NCI-H2227 treated with DMSO at 0.1 percent for 48 hours (cell line): ENCODE data around the gene PI4KA.
"Not testable (repeated sequence)": the region's sequence is repeated elsewhere in the genome, so short reads cannot be mapped to it uniquely, and the experiment has no call there.

Experiments
- DNase-seq: peaks from one replicate; lab custom pipeline; 2025; lab: John Stamatoyannopoulos, UW

PI4KA gene

GRCh38 chr22:20847318-20847822 lies 11.2 kb downstream of the PI4KA start:
- DNase-seq: no peak

- no peak for DNase-seq
Observed at GRCh38 chr22:20844055-20845037, 14.3 kb downstream of the PI4KA start.

GRCh38 chr22:20843501-20843900 lies 15.1 kb downstream of the PI4KA start:
- no peak for DNase-seq

- no peak for DNase-seq
Observed at GRCh38 chr22:20840646-20841371, 17.8 kb downstream of the PI4KA start.

- no peak for DNase-seq
Observed at GRCh38 chr22:20839837-20840645, 18.6 kb downstream of the PI4KA start.

- DNase-seq: not testable (repeated sequence)
Observed at GRCh38 chr22:20839354-20839753, 19.3 kb downstream of the PI4KA start.

- DNase-seq: no peak
Observed at GRCh38 chr22:20836987-20837823, 21.4 kb downstream of the PI4KA start.

- DNase-seq: no peak
Observed at GRCh38 chr22:20834725-20835124, 23.9 kb downstream of the PI4KA start.

GRCh38 chr22:20834206-20834605 lies 24.4 kb downstream of the PI4KA start:
- DNase-seq: no peak

- DNase-seq: no peak
Observed at GRCh38 chr22:20833225-20833665, 25.4 kb downstream of the PI4KA start.

GRCh38 chr22:20829491-20830134 lies 29.0 kb downstream of the PI4KA start:
- no peak for DNase-seq

GRCh38 chr22:20826373-20827152 lies 32.0 kb downstream of the PI4KA start:
- DNase-seq: not testable (repeated sequence)

GRCh38 chr22:20825624-20826023 lies 33.0 kb downstream of the PI4KA start:
- DNase-seq: no peak

GRCh38 chr22:20825216-20825615 lies 33.4 kb downstream of the PI4KA start:
- DNase-seq: not testable (repeated sequence)

- DNase-seq: no peak
Observed at GRCh38 chr22:20823264-20823663, 35.3 kb downstream of the PI4KA start.

GRCh38 chr22:20822240-20822639 lies 36.4 kb downstream of the PI4KA start:
- no peak for DNase-seq

GRCh38 chr22:20821717-20822239 lies 36.8 kb downstream of the PI4KA start:
- not testable (repeated sequence) for DNase-seq

GRCh38 chr22:20819471-20819870 lies 39.1 kb downstream of the PI4KA start:
- no peak for DNase-seq

GRCh38 chr22:20818471-20818870 lies 40.1 kb downstream of the PI4KA start:
- DNase-seq: no peak
